ENCODE results near the gene TEX261.

TEX261 gene

GRCh38 chr2:70981421-70981820, 13.3 kb downstream of the TEX261 start:
- no peak for DNase-seq

GRCh38 chr2:70979626-70980025, 15.0 kb downstream of the TEX261 start:
- DNase-seq, result no peak

GRCh38 chr2:70979180-70979488, 15.5 kb downstream of the TEX261 start:
- no peak for DNase-seq

- no peak for DNase-seq
These were observed 16.1 kb downstream of the TEX261 start, which contains the start of gene ANKRD53 for GRCh38 chr2:70978341-70979179. TSS of gene ANKRD53 (plus strand) at chr2:70978630. CDS start at chr2:70978646, 16 bp downstream.

GRCh38 chr2:70977605-70978205, 17.0 kb downstream of the TEX261 start:
- DNase-seq, result no peak

GRCh38 chr2:70975237-70975636, 19.4 kb downstream of the TEX261 start:
- no peak for DNase-seq

GRCh38 chr2:70974592-70974991, 20.1 kb downstream of the TEX261 start:
- no peak for DNase-seq

GRCh38 chr2:70967189-70967588, 27.5 kb downstream of the TEX261 start:
- no peak for DNase-seq

GRCh38 chr2:70966681-70967080, 28.0 kb downstream of the TEX261 start:
- DNase-seq, result no peak

- DNase-seq, result no peak
These were observed 29.2 kb downstream of the TEX261 start for GRCh38 chr2:70965506-70965905.

- DNase-seq, result peak; percentile 73
These were observed 29.9 kb downstream of the TEX261 start for GRCh38 chr2:70964596-70965386.

- no peak for DNase-seq
These were observed 30.5 kb downstream of the TEX261 start for GRCh38 chr2:70964133-70964532.

GRCh38 chr2:70962885-70963878, 31.5 kb downstream of the TEX261 start:
- no peak for DNase-seq

- no peak for DNase-seq
These were observed 32.3 kb downstream of the TEX261 start for GRCh38 chr2:70962211-70962884.

- DNase-seq, result no peak
These were observed 33.1 kb downstream of the TEX261 start for GRCh38 chr2:70961648-70961994.

GRCh38 chr2:70960833-70961647, 33.6 kb downstream of the TEX261 start:
- no peak for DNase-seq

- no peak for DNase-seq
These were observed 34.5 kb downstream of the TEX261 start for GRCh38 chr2:70959851-70960832.

GRCh38 chr2:70959271-70959761, 35.4 kb downstream of the TEX261 start:
- no peak for DNase-seq

GRCh38 chr2:70958759-70959158, 35.9 kb downstream of the TEX261 start:
- DNase-seq, result no peak

GRCh38 chr2:70957798-70958197, 36.9 kb downstream of the TEX261 start:
- DNase-seq, result no peak

All from midbrain (tissue), 1 donor.